Glomerular endothelial cell (primary cell): Measurements from ENCODE around the gene SARNP. TPM values are rescaled to one million over a fixed set of nuclear protein-coding genes. Genes with fewer than 3 reads are reported as not detected.
"Not testable (repeated sequence)": the region's sequence is repeated elsewhere in the genome, so short reads cannot be mapped to it uniquely, and the experiment has no call there.

ENCODE experiments used
- DNase-seq: peaks from one replicate; pipeline ENCODE4 v3.0.0-alpha.2; 2011; ENCODE audit warnings: low read depth, low spot score; ENCODE audit errors: extremely low read depth
- total RNA-seq: library from RNA; depleted of rRNA; stranded (reverse); fragments of >200 nt; gene quantifications from 2 replicates; pipeline ENCODE4 v1.2.3, GENCODE V29; 2015

Gene SARNP
- total RNA-seq, 1 donor from 2014 or later = 94.4 TPM

DNA sequence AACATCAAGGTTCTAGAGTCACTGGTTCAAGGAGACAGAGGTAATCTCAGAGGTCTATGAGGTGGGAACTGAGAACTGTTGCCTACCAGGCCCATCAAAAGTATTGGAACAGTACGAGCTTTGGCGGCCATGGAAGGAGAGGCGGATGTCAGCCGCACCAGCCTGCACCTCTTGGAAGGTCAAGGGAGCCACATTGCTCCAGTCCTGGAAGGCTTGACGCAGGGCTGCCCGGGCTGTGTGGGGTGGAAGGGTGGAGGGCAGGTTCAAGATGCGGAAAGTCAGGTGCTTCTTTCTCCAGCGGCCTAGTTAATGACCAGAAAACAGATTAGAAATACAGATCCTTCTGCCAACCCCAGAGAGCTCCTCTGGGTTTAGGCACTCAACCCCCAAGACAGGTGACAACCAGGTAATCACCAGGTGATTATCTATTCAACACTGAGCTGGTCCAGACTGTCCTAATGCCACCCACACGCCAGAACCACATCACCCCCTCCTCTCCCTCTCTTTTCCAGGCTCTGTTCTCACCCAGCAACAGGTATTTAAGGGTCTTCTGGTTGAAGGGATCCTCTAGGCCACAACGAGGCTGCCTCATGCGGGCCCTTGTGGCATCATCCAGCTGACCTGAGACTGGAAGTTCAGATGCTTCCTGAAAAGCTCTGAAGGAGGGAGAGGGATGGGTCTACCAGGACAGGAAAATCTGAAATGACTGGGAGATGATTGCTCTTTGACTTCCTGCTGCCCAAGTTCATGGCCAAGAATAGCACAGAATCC is 23.2 kb upstream of the SARNP start:
- no peak for DNase-seq

DNA sequence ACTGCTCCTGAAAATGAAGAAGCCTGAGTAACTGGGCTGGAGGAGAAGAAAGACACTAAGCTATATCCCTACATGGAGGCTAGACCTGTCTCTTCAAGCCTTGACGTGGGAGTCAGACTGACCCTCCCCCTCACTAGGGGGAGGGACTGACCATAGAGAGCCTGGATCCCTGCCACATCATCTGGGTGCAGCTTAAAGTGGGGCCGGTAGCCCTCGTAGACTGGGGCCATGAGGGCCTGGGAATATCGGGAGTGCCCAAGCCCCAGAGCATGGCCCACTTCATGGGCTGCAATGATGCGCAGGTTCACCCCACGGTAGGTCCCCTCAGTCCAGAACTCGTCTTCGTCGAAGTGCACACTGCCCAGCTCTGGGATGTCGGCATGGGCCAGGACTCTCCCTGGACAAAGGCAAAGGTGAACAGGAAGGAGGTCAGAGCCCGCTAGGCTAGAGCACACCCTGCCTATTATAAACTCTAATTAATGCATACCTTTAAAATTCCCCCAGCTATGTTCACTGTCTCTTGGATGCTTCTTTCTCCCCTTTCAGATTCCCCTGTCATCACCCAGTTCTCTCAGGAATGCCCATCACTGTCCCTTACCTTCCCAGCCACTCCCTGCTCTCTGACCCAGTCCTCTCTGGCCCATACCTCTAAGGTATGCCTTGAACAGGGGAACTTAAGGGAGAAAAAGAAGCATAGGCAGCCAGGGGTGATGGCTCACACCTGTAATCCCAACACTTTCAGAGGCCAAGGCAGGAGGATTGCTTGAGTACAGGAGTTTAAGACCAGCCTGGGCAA is 22.0 kb upstream of the SARNP start:
- DNase-seq = no peak

DNA sequence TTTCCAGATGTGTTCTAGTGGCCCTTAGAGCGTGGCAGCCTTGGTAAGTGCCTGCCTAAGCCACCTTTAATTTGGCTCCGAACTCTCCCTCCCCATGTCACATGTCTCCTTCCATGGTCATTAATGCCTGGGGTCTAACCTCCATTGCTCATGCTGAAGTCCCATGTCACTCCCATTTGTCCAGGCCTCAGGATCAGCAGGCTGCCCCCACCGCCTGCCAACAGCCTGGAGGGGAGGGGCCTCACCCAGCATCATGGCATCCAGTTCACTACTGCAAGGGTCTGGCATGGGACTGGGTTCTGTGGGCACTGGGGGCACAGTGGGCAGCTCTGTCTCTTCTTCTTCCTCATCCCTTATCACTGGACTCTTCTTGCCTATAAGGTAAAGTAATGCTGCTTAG is 20.8 kb upstream of the SARNP start:
- DNase-seq = no peak

DNA sequence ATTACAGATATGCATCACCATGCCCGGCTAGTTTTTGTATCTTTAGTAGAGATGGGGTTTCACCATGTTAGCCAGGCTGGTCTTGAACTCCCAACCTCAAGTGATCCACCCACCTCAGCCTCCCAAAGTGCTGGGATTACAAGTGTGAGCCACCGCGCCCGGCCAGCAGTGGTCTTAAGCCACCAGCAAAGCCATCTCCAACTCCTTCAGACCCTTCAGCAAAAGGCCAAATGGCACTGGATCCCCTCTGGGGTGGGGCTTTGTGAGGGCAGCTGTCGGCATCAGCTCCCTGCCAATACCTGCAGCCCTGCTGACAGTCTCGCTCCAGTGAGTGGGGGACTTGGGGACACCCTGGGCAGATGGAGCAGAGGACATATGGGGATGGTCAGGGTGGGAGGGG is 16.9 kb upstream of the SARNP start:
- not testable (repeated sequence) for DNase-seq

DNA sequence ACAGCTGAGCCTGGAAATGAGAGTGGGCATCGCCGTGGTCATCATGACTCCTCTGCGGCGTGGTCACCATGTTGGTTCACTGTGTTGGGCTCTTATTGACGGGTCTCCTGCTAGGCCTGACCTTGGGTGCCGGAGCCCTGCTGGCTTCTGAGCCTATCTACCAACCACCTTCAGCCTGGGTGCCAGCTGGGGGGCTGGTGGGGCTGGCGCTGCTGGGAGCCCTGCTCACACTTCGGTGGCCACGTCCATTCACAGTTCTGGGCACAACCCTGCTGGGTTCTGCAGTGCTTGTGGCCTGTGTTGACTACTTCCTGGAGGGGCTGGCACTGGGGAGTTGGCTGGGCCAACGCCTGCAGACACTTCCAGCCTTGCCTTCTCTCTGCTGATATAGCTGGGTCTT is 15.5 kb upstream of the SARNP start:
- DNase-seq = no peak

DNA sequence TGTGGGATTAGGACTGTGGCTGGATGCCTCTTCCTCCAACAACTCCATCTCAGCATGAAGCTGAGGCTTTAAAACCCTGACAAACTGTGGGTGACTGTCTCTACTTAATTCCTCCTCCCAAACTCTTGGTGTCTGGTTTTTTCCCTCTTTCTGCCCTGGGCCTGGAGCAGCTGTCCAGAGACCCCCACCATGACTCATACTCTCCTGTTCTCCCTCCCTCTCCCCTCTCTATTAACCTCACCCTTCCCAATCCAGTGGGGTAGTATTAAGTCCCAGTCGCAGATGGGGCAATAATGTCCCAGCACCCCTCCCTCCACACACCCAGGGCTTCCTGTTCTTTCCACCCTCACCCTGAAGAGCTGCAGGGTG is 13.9 kb upstream of the SARNP start:
- DNase-seq = no peak

DNA sequence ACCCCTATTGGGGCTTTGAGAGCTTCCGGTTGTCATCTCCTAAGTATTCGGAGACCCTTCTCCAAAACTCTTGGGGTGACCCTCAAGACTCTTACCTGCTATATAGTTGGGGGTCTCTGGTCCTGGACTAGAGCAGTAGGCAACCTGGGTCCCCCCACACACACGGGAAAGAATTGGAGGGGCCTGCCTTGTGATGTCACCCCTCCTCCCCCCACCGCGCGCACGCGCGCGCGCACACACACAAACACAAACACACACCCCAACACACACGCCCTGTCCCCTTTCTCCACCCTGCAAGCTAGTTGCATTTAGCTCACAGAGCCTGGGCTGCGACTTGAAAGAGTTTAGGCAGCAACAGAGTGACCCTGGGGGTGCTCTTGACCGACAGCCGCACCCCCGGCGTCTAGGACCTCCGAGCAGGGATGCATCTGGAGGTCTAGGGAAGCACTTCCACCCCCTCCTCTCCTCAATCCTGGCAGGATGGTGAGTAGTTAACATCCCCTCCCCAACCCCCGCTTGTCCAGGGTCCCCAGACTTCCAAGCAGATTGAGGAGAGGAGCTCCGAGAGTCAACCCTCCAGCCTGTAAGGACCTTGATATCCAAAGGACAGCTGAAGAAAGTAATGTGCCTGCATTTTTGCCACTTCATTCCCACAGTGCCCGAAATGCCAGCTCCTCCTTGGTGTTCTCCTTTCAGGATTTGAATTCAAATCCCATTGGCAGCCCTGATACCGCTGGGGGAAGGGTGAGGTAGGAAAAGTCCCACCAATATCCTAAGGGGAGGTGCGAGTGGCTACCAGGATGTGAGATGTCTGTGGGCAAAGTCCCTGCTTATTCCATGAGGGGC is 13.3 kb upstream of the SARNP start:
- DNase-seq = no peak

DNA sequence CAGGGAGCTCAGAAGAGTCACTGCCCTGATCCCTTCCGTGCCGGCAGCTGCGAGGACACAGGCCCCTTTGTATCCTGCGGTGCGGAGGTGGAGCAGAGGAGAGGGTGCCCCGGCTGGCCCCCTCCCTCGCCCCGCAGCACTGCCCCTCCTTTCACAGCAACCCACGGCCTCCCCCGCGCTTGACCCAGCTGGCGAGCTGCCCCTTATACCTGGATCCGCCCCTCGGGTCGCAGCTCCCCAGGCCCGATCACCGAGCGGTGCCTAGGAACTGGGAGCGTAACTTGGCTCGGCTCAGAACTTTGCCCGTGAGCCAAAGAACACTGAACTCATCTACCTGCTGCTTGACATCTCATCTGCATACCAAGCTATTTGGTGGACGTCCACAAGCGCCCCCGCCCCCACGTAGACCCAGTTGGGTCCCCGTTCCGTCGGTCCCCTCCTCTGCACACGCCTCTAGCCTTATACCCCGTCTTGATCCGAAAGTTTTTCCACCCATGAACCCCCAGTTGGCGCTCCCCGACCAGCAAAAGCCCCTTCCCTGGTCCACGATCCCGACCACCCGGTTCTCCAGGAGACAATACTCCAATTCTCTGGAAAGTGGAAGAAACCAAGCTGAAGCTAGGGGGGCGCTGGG is 12.6 kb upstream of the SARNP start:
- no peak for DNase-seq

DNA sequence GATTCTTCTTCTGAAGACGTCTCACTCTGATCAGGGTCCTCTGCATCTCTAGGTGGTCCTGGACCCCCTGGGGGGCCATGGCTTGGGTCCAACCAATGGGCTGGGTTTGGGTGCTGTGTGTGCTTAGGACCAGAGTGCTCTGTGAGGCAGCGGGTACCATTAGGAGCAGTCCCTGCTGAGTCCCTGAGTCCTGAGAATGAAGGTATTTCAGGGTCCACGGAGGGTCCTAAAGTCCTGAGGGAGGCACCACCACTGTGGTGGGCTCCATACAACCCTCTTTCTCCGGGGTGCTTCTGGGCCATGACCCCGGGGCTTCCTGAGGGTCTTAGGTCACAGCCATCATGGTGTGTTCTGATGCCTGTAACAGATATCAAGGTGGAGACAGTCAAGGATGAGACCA is 10.8 kb upstream of the SARNP start:
- DNase-seq = no peak

DNA sequence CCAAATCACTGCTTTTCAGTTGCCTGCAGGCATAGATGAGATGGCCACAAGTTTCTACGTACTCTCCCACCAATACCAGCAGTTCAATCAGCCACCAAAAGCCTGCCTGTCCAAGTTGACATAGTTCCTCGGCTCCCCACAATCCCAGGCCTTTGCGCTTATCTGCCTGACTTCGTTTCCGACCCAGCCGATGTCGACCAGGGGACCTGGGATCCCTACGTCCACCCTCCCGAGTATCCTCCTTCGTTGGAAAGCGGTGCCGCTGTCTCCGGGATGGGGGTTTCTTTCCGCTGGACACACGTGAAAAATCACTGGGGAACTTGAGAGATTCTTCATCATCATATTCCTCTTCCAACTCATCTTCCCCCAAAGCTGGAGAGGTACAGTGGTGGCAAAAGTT is 10.3 kb upstream of the SARNP start:
- DNase-seq = no peak

DNA sequence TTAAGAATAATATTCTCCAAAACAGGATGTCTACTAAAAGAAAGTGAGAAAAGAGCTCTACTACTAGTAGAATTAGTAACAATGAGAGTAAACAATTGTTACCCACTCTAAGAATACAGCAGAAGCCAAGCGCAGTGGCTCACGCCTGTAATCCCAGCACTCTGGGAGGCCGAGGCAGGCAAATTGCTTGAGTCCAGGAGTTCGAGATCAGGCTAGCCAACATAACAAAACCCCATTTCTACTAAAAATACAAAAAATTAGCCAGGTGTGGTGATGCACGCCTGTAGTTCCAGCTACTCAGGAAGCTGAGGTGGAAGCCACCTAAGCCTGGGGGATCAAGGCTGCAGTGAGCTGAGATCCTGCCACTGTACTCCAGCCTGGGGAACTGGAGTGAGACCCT is 7.2 kb upstream of the SARNP start:
- no peak for DNase-seq

DNA sequence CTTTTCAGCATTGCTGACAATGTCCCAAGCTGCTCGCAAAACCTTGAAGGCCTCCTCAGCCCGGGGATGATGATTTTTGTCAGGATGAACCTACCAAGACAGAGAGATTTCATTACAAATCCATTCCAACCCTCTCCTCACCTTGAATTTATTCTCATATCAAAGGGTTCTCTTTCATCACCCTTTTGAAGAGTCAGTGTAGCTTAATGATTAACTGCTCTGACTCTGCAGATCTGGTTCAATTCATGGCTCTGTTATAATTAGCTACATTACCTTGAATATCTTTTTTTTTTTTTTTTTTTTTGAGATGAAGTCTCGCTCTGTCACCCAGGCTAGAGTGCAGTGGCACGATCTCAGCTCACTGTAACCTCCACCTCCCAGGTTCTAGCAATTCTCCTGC is 5.9 kb upstream of the SARNP start:
- DNase-seq = no peak

DNA sequence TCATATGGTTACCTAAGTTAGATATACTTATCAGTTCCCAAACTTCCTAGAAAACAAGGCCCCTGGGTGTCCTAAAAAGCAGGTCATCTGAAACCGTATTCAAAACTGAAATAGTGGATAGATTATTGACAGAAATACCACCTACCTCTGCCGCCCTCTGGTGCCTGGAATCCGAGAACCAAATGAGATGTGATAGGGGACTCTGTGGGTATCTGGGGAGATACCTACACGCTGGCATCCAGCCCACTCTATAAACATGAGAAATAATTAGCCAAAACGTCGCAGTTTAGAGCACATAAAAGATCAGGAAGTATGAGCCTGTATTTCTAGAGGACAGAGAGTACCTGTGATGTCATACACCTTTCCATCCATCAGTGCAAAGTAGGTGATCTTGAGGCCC is 4.7 kb upstream of the SARNP start:
- DNase-seq = no peak

DNA sequence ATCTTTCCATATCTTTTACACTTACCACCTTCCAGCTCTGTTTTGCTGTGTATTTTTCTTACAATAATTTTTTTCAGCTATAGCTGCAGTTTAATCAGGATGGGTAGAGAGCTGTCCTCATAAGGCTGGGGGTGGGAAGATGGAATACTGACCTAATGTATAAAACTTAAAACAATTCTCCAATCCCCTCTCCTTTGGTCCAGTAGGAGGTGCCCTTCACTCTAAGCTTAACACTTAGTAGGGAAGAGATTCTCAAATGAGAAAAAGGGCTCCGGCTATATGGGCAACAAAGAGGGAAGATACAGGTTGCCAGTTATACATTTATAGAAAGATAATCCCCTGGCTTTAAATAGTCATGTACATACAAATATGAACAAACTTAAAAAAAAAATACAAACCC is 3.2 kb upstream of the SARNP start:
- no peak for DNase-seq

DNA sequence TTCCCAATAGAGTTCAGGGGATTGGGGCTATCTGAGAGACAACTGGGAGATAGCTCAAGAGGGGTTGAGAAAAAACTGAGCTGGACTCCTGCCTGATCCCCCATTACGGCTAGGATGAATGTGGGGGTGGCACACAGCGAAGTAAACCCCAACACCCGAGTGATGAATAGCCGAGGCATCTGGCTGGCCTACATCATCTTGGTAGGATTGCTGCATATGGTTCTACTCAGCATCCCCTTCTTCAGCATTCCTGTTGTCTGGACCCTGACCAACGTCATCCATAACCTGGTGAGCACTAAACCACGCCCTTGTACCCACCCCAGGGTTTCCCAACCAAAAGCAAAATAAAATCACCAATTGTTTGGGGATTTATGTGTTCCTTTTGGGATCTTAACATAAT is 1.4 kb upstream of the SARNP start:
- DNase-seq = no peak

DNA sequence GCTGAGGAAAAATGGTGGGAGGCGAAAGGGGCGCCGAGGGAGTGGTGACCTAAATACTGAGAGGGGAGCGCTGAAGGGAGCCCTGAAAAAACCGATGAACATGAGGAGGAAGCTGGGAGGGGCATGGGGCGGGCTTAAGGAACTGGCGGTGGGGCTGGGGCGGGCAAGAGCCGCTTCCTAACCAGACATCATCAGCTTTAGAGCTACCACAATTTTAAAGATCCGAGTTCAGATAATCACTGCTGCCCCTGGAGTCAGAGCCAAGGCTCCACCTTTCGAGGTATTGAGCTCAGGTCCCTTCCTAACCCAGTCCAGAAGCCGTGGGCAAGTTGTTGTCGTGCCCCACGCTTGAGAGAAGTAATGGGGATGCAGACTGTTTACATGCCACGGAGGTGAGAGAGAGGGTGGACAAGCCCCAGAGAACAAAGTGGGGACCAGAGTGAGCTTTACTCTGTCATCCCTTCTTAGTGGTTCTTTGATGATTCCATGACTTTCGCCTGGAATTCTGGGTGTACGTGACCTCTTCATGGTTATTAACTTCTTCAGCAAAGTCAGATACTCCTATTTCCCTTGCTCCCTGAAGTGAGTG is 710 bp upstream of the SARNP start:
- no peak for DNase-seq

DNA sequence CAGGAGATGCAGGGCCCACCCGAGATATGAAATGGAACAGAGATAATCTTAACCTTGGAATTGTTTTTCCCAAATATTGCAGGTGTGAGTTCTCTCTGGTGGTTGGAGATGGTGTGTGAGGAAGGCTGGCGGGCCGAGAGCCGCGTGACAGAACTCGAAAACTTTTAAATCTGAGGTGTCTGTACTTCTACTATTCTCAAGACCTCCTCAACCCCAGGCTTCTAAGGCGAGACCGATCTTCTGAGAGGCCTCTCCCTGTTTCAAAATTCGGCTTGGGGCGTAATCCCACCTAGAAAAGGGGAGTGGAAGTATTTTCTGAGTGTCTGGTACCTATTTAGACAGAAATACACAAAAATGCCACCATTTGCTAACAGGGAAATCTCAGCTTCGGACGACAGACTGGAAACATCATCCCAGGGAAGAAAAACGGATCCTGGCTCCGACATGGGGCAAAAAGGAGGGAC is 611 bp downstream of the SARNP start:
- no peak for DNase-seq

DNA sequence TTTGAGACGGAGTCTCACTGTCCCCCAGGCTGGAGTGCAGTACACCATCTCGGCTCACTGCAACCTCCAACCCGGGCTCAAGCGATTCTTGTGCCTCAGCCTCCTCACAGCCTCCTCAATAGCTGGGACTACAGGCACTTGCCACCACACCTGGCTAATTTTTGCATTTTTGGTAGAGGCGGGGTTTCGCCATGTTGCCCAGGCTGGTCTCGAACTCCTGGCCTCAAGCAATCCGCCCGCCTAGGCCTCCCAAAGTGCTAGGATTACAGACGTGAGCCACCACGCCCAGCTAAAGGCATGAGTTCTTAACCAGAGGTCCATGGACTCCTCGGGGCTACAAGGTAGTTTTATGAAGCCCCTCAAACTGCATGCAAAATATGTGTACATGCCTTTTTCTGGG is 2.1 kb downstream of the SARNP start:
- DNase-seq = no peak

DNA sequence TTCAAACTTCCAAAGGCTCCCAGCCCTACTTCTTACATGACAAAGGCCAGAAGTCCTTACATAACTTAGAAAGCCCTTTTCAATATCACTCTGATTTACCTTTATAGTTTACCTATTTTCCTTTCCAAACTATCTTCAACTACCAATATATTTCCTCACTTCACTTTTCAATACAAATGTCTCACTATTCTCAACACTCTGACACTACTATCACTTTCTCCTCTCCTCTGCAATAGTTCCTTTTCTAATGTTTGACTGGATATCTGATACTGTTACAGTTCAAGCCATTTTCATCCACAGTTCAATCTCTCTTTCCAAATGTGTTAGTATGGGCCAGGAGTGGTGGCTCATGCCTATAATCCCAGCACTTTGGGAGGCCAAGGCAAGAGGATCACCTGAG is 3.3 kb downstream of the SARNP start:
- DNase-seq = no peak

DNA sequence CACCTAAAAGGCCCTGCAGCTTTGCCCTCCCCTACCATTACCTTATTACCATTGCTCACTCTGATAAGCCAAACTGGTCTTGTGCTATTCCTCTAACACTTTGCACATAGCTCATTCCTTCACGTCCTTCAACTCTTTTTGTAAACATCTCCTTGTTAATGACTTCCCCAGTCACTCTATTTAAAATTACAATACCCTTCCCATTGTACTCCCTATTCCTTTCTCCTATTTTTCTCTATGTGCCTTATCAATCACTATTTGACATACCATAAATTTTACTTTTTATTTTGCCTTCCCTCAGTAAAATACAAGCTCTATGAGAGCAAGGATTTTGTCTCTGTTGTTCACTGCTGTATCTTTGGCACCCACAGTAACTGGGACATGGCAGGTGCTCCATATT is 5.4 kb downstream of the SARNP start:
- no peak for DNase-seq

DNA sequence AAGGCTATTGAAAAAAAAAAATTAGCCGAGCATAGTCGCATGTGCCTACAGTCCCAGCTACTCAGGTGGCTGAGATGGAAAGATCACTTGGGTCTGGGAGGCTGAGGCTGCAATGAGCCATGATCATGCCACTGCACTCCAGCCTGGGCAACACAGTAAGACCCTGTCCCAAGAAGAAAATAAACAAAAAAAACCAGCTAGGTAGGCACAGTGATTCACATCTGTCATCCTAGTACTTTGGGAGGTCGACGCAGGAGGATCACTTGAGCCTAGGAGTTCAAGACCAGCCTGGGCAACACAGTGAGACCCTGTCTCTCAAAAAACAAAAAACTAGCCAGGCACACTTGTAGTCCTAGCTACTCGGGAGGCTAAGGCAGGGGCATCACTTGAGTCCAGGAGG is 8.2 kb downstream of the SARNP start:
- no peak for DNase-seq
